Peyer's patch (tissue), 4 donors: ENCODE data around the gene GAS6.
A peak's percentile ranks its signal among the peaks of the same experiment; 100 is the strongest.

ENCODE experiments used
- CTCF ChIP-seq, 6 experiments: fragments of 450-650 bp in 4 of 6; fragments of 200-600 bp in 2 of 6; sonication (generic) in 1 of 6; IDR thresholded peaks; one replicate each; pipeline ENCODE4 v1.5.1; 2017 to 2019; ENCODE audit warnings: antibody characterized with exemption in 6 of 6, mild to moderate bottlenecking in 3 of 6, moderate library complexity in 1 of 6
- POLR2A ChIP-seq, 2 donors: fragments of 450-650 bp; IDR thresholded peaks; one replicate each; pipeline ENCODE4 v1.5.1; 2017; ENCODE audit warnings: antibody characterized with exemption in 2 of 2, mild to moderate bottlenecking in 2 of 2, moderate library complexity in 2 of 2

GRCh38 chr13:113862931-113863523 is 849 bp downstream of the GAS6 start:
- TF ChIP-seq CTCF (IDR thresholded peaks at IDR 0.05) (no peak), POLR2A (IDR thresholded peaks at IDR 0.05) (peak in 1 of 2 donors; percentile 29)
